ENCODE results near the gene CELF5. TPM values are rescaled to one million over a fixed set of nuclear protein-coding genes. Genes with fewer than 3 reads are reported as not detected.

Gene CELF5
- total and polyA plus RNA-seq, 10 of the 15 experiments (the other 5 are each of a cell fraction or from before 2014, with no cell fraction given): 0.01 to 0.04 TPM; not detected in 8

- TF ChIP-seq IKZF1 (conservative IDR thresholded peaks at IDR 0.05): no peak
- TF ChIP-seq SP1 (IDR thresholded peaks at IDR 0.05; ENCODE audit: low read depth, low read length): peak; percentile 12
- Histone ChIP-seq H3K4me1 (ENCODE audit: control insufficient read depth, insufficient read depth, low read length) (peaks cover 3% of the 10 kb centered on the region; the same call in 1 of the 2 replicates), H3K9me3 (replicated peaks; ENCODE audit: control insufficient read depth, insufficient read depth, low read length) (no peaks in the 10 kb centered on the region; the same call in 2 of the 3 replicates), H3K4me3 (no peak overlapping the region), H3K27ac (ENCODE audit: control insufficient read depth, insufficient read depth) (no peak overlapping the region), H2AFZ (ENCODE audit: control insufficient read depth, low read depth, low read length) (peak overlapping the region; percentile 78), H3K27me3 (replicated peaks in 1 of 2; ENCODE audit: control insufficient read depth in 2 of 2, insufficient read depth in 2 of 2, low read length in 1 of 2) (peaks cover 0 to under 1% of the 10 kb centered on the region in 2 experiments; a peak in 1 of 4 replicates), H3K79me2 (ENCODE audit: control insufficient read depth, insufficient read depth, low read length) (no peaks in the 10 kb centered on the region), H3K36me3 (ENCODE audit: control insufficient read depth in 2 of 2, insufficient read depth in 2 of 2, low read length in 1 of 2) (no peaks in the 10 kb centered on the region), H3K9ac (ENCODE audit: control insufficient read depth, insufficient read depth, low read length) (no peak overlapping the region), H3K4me2 (ENCODE audit: control insufficient read depth, insufficient read depth) (peak overlapping the region; percentile 42; the same call in 1 of the 2 replicates), H4K20me1 (ENCODE audit: control insufficient read depth, insufficient read depth) (no peaks in the 10 kb centered on the region)
- intact Hi-C loops (cut with micrococcal nuclease; ENCODE audit: unreplicated experiment): no loop called here
- SMC1A ChIA-PET (ENCODE audit: uncharacterized antibody, unreplicated experiment): no interaction called here
- in situ Hi-C loops (cut with MboI): no loop called here
- ATAC-seq (peak; percentile 92), DNase-seq (ENCODE audit: low read depth, low spot score) (no peak), FAIRE-seq (no peak)
- no TSS peak for BruUV-seq (replicated peaks)
- POLR2A ChIA-PET: no interaction called here
- CTCF ChIA-PET: interaction anchor here (0.6 to 1.8 kb wide), 4 partner anchors 10 to 408 kb away, joined by 3 to 10 read pairs (median 4); no protein-coding TSS in a partner anchor
- whole genome bisulfite sequencing (ENCODE audit: insufficient coverage, insufficient replicate concordance, low lambda C conversion rate, missing lambda C conversion rate): 9% methylated on average over 15 of the region's 38 CpGs
- RAD21 ChIA-PET (ENCODE audit: unreplicated experiment): interaction anchor here (0.6 kb wide), 1 partner anchor 9 kb away, joined by 3 read pairs; no protein-coding TSS in a partner anchor
These were observed 60.5 kb downstream of the CELF5 start for GRCh38 chr19:3284759-3285646.

GRCh38 chr19:3285647-3286176, 61.3 kb downstream of the CELF5 start:
- RAD21 ChIA-PET (ENCODE audit: unreplicated experiment): no interaction called here
- Histone ChIP-seq H3K27me3 (replicated peaks in 1 of 2; ENCODE audit: control insufficient read depth in 2 of 2, insufficient read depth in 2 of 2, low read length in 1 of 2) (peaks cover 0 to 4% of the 10 kb centered on the region in 2 experiments; a peak in 1 of 4 replicates), H3K4me2 (ENCODE audit: control insufficient read depth, insufficient read depth) (no peak overlapping the region), H3K9ac (ENCODE audit: control insufficient read depth, insufficient read depth, low read length) (no peak overlapping the region), H3K4me3 (no peak overlapping the region), H3K79me2 (ENCODE audit: control insufficient read depth, insufficient read depth, low read length) (no peaks in the 10 kb centered on the region), H4K20me1 (ENCODE audit: control insufficient read depth, insufficient read depth) (no peaks in the 10 kb centered on the region), H2AFZ (ENCODE audit: control insufficient read depth, low read depth, low read length) (no peak overlapping the region), H3K27ac (ENCODE audit: control insufficient read depth, insufficient read depth) (no peak overlapping the region), H3K4me1 (ENCODE audit: control insufficient read depth, insufficient read depth, low read length) (peaks cover 3% of the 10 kb centered on the region; the same call in 1 of the 2 replicates), H3K36me3 (ENCODE audit: control insufficient read depth in 2 of 2, insufficient read depth in 2 of 2, low read length in 1 of 2) (no peaks in the 10 kb centered on the region), H3K9me3 (replicated peaks; ENCODE audit: control insufficient read depth, insufficient read depth, low read length) (no peaks in the 10 kb centered on the region; the same call in 2 of the 3 replicates)
- in situ Hi-C loops (cut with MboI): no loop called here
- TF ChIP-seq ZSCAN29 (IDR thresholded peaks at IDR 0.05): no peak
- TF ChIP-seq RB1 (IDR thresholded peaks at IDR 0.05; ENCODE audit: borderline replicate concordance): no peak
- BruUV-seq (replicated peaks): no TSS peak
- SMC1A ChIA-PET (ENCODE audit: uncharacterized antibody, unreplicated experiment): no interaction called here
- no peak; the same call in 2 of the 3 replicates for ATAC-seq
- CTCF ChIA-PET: interaction anchor here (1.4 to 1.8 kb wide), 2 partner anchors 10 to 19 kb away, joined by 3 to 10 read pairs; no protein-coding TSS in a partner anchor
- no peak for DNase-seq (ENCODE audit: low read depth, low spot score)
- intact Hi-C loops (cut with micrococcal nuclease; ENCODE audit: unreplicated experiment): no loop called here
- POLR2A ChIA-PET: no interaction called here
- no peak for FAIRE-seq
- WGBS (ENCODE audit: insufficient coverage, insufficient replicate concordance, low lambda C conversion rate, missing lambda C conversion rate): 50% methylated on average over 6 of the region's 40 CpGs
